CD4-positive, alpha-beta T cell treated with Interleukin-1 beta for 1 hour (primary cell): ENCODE results near the gene TEX54.
"Not testable (repeated sequence)": the region's sequence is repeated elsewhere in the genome, so short reads cannot be mapped to it uniquely, and the experiment has no call there.

ENCODE experiments used
- DNase-seq, 2 donors: peaks; one replicate each; pipeline ENCODE4 v3.0.0-alpha.2; 2020 to 2022

The TEX54 gene

GRCh38 chr11:62830904-62831519 lies 1.6 kb downstream of the TEX54 start:
- peak in 1 of 2 donors; percentile 23 for DNase-seq

DNA sequence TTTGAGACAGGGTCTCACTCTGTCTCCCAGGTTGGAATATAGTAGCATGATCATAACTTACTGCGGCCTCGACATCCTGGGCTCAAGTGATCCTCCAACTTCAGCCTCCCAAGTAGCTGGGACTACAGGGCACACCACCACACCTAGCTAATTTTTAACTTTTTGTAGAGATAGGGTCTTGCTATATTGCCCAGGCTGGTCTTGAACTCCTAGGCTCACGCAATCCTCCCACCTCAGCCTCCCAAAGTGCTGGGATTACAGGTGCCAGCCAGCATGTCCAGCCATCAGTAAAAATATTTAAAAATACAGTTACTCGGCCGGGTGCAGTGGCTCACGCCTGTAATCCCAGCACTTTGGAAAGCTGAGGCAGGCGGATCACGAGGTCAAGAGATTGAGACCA lies 4.5 kb downstream of the TEX54 start:
- DNase-seq = not testable (repeated sequence)

- DNase-seq = no peak
Observed at GRCh38 chr11:62823677-62824076, 9.0 kb downstream of the TEX54 start.

- no peak for DNase-seq
Observed at GRCh38 chr11:62817129-62817528, 15.5 kb downstream of the TEX54 start.

- DNase-seq = peak in 1 of 2 donors; percentile 62
Observed at GRCh38 chr11:62816557-62816956, 16.1 kb downstream of the TEX54 start.

GRCh38 chr11:62811659-62812058 lies 21.0 kb downstream of the TEX54 start:
- DNase-seq = no peak

GRCh38 chr11:62810748-62811147 lies 21.9 kb downstream of the TEX54 start:
- no peak for DNase-seq

DNA sequence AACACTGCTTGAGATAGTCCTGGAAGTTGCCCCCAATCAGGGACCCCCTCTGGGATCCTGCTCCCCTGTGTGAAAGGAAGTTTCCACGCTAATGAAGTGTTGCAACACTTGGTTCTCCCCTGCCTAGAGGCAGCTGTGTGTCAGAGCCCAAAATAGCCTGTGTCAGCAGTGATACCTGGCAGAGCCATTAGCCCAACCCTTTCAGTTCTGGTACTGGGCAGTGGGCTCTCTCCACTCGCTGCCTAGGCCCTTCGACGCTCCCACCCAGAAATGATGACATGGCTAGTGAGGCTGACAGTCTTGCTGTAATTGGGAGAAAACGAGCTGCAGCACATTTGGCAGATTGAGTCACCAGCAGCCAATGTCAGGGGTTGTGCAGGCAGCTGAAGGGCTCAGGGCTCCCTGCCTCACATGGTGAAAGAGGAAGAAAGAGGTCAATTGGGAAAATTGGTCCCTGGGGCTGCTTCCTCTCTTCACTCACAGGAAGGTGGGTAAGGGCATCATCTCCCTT lies 26.0 kb downstream of the TEX54 start:
- peak in 1 of 2 donors; percentile 69 for DNase-seq

GRCh38 chr11:62805961-62806441 lies 26.6 kb downstream of the TEX54 start:
- DNase-seq = peak; percentile 35 to 37

GRCh38 chr11:62805076-62805892 lies 27.4 kb downstream of the TEX54 start, which contains the start of gene NXF1:
NXF1 (minus strand) TSS chr11:62805440; CDS start chr11:62805356, 84 bp downstream.
- DNase-seq = peak; percentile 95 to 97

DNA sequence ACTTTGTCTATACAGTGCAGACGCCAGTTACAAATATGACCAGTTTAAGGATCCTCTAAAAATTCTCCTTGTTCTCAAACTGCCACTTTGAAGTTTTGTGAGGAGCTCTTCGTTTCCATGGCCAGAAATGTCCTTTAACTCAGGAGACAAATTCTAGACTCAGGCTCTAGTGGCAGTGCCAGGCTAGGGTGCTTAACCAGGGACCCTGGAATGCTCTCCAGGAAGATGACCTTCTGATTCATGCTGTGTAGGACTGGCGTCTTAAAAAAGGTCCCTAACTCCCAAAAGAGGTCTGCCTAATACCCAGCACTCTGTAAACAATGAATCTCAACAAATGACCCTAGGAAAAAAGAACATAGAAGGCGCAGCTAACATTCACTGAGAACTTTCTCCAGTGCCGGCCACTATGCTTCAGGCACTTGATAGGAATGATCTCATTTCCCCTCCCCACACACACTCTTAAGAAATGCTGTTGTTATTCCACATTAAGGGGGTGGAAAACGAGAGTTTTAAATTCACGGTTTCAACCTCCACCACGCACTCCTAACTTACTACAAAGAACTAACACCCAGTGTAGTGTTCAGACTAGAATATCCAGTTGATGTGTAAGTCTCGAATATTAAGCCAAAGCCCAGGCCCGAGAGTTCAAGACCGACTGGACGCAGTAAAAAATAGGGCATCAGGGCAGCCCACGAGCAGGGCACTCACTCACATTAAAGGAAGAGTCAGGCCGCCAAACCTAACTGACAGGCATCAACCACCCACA lies 28.1 kb downstream of the TEX54 start:
- DNase-seq = no peak

GRCh38 chr11:62801071-62801470 lies 31.6 kb downstream of the TEX54 start:
- no peak for DNase-seq

DNA sequence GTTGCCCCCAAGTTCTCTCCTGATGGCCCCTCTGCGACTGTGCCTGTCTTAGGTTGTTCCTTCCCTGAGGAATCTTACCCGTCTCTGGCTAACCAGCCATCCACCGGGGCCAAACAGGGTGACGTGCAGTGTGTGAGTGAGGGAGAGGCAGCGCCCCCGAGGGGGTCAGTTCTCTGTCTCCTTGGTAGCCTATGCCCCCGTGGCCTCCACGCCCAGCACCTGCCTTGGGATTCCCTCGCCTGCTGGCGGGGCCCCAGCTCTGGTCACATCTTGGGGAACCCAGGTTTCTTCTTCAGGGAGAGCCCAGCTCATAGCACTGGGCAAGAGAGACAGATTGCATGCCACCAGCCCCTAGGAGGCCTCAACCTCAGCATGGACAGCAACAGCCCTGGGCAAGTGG lies 33.2 kb downstream of the TEX54 start:
- no peak for DNase-seq

GRCh38 chr11:62796281-62796680 lies 36.4 kb downstream of the TEX54 start:
- no peak for DNase-seq

GRCh38 chr11:62794201-62794775 lies 38.4 kb downstream of the TEX54 start:
- no peak for DNase-seq

- DNase-seq = peak in 1 of 2 donors; percentile 15
Observed at GRCh38 chr11:62792202-62792575, 40.5 kb downstream of the TEX54 start.

GRCh38 chr11:62791501-62792201 lies 41.0 kb downstream of the TEX54 start, which contains the start of gene TMEM223:
TMEM223 (minus strand) TSS chr11:62792006; CDS start chr11:62791994, 12 bp downstream.
- peak; percentile 89 to 90 for DNase-seq

GRCh38 chr11:62789576-62789975 lies 43.1 kb downstream of the TEX54 start:
- no peak for DNase-seq

- no peak for DNase-seq
Observed at GRCh38 chr11:62788991-62789390, 43.6 kb downstream of the TEX54 start.

GRCh38 chr11:62787005-62787759 lies 45.5 kb downstream of the TEX54 start, which contains the start of gene TMEM179B:
TMEM179B (plus strand) TSS chr11:62787402; CDS start chr11:62787432, 30 bp downstream.
- DNase-seq = peak; percentile 97 to 98
